HEK293 (cell line): ENCODE measurements around the gene NTF4.

Source experiments
- CTCF ChIP-seq: fragments of 450-650 bp; formaldehyde crosslinking; IDR thresholded peaks from 2 replicates; pipeline ENCODE4 v1.5.1; 2016; ENCODE audit warnings: missing biosample characterization, missing genetic modification characterization
- KLF10 ChIP-seq: fragments of 450-650 bp; IDR thresholded peaks from 2 replicates; pipeline ENCODE4 v1.5.1; 2018; ENCODE audit warnings: missing biosample characterization, mild to moderate bottlenecking, missing genetic modification characterization
- PBX3 ChIP-seq: sonication (generic); formaldehyde crosslinking; IDR thresholded peaks from 2 replicates; pipeline ENCODE4 v1.8.1; 2022; ENCODE audit warnings: mild to moderate bottlenecking, moderate library complexity, missing genetic modification reagents
- SP2 ChIP-seq: fragments of 450-650 bp; formaldehyde crosslinking; IDR thresholded peaks from 2 replicates; pipeline ENCODE4 v1.5.1; 2016; ENCODE audit warnings: missing biosample characterization, missing genetic modification characterization
- TCF7L2 ChIP-seq: IDR thresholded peaks from 2 replicates; pipeline ENCODE4 v1.6.1; 2011; ENCODE audit warnings: low read depth, mild to moderate bottlenecking, inconsistent platforms, low read length, moderate library complexity, borderline replicate concordance
- ZBTB11 ChIP-seq: fragments of 450-650 bp; formaldehyde crosslinking; conservative IDR thresholded peaks from 2 replicates; pipeline ENCODE4 v1.5.1; 2016; ENCODE audit warnings: low read depth, missing biosample characterization, missing genetic modification characterization
- ZBTB26 ChIP-seq: fragments of 450-650 bp; formaldehyde crosslinking; optimal IDR thresholded peaks from 2 replicates; pipeline ENCODE3; 2016; ENCODE audit warnings: missing biosample characterization, mild to moderate bottlenecking, missing genetic modification characterization
- ZNF24 ChIP-seq: fragments of 450-650 bp; formaldehyde crosslinking; IDR thresholded peaks from 2 replicates; pipeline ENCODE4 v1.5.1; 2016; ENCODE audit warnings: missing biosample characterization, missing genetic modification characterization
- ZNF266 ChIP-seq: fragments of 450-650 bp; formaldehyde crosslinking; IDR thresholded peaks from 2 replicates; pipeline ENCODE4 v1.5.1; 2016; ENCODE audit warnings: missing biosample characterization, missing genetic modification characterization, low read depth
- ZNF311 ChIP-seq: fragments of 450-650 bp; formaldehyde crosslinking; IDR thresholded peaks from 2 replicates; pipeline ENCODE4 v1.5.1; 2017; ENCODE audit warnings: missing biosample characterization, missing genetic modification characterization, borderline replicate concordance
- ZNF350 ChIP-seq: fragments of 450-650 bp; formaldehyde crosslinking; IDR thresholded peaks from 2 replicates; pipeline ENCODE4 v1.5.0; 2017; ENCODE audit warnings: missing biosample characterization, mild to moderate bottlenecking, missing genetic modification characterization
- ZNF449 ChIP-seq: fragments of 450-650 bp; formaldehyde crosslinking; IDR thresholded peaks from 2 replicates; pipeline ENCODE4 v1.5.1; 2017; ENCODE audit warnings: missing biosample characterization, mild to moderate bottlenecking, missing genetic modification characterization, moderate library complexity
- ZNF48 ChIP-seq: fragments of 450-650 bp; formaldehyde crosslinking; IDR thresholded peaks from 2 replicates; pipeline ENCODE4 v1.5.1; 2016; ENCODE audit warnings: missing biosample characterization, missing genetic modification characterization
- ZNF670 ChIP-seq: fragments of 450-650 bp; formaldehyde crosslinking; IDR thresholded peaks from 2 replicates; pipeline ENCODE4 v1.5.1; 2016; ENCODE audit warnings: missing biosample characterization, missing genetic modification characterization, low read depth

- TF ChIP-seq KLF10 (tag by site-specific recombination), result no peak
- TF ChIP-seq CTCF, result no peak
- no peak for TF ChIP-seq ZBTB11 (tag by site-specific recombination)
- TF ChIP-seq ZNF24 (tag by site-specific recombination), result no peak
- no peak for TF ChIP-seq ZNF266
- TF ChIP-seq PBX3 (CRISPR knock-in tag), result no peak
- TF ChIP-seq ZNF311 (tag by site-specific recombination), result no peak
- no peak for TF ChIP-seq ZNF449 (tag by site-specific recombination)
- TF ChIP-seq ZNF350, result no peak
- no peak for TF ChIP-seq SP2 (tag by site-specific recombination)
- no peak for TF ChIP-seq TCF7L2
- TF ChIP-seq ZNF670, result no peak
- no peak for TF ChIP-seq ZNF48 (tag by site-specific recombination)
- TF ChIP-seq ZBTB26 (tag by site-specific recombination), result no peak
These were observed 48.4 kb downstream of the NTF4 start for GRCh38 chr19:49016067-49016839.
